HepG2 (cell line): Measurements from ENCODE around the gene CCM2. TPM values are rescaled to one million over a fixed set of nuclear protein-coding genes. Genes with fewer than 3 reads are reported as not detected.

ENCODE experiments used
- EZH2 ChIP-seq: conservative IDR thresholded peaks from 2 replicates; pipeline ENCODE4 v1.6.1; 2012; ENCODE audit warnings: mild to moderate bottlenecking, low read depth, low read length, moderate library complexity
- GPN1 ChIP-seq: sonication (generic); formaldehyde crosslinking; IDR thresholded peaks from 2 replicates; pipeline ENCODE4 v1.5.1; 2020; ENCODE audit warnings: missing genetic modification reagents, borderline replicate concordance
- MZF1 ChIP-seq: sonication (generic); formaldehyde crosslinking; IDR thresholded peaks from 2 replicates; pipeline ENCODE4 v1.8.1; 2023; ENCODE audit warnings: mild to moderate bottlenecking, missing genetic modification reagents, borderline replicate concordance
- NR2F1 ChIP-seq, 2 experiments: fragments of 450-650 bp in 1 of 2; formaldehyde crosslinking in 1 of 2; IDR thresholded peaks; 2 replicates each; pipeline versions ENCODE4 v1.5.0 to v1.6.1; 2016 to 2020; ENCODE audit warnings: mild to moderate bottlenecking in 1 of 2, missing compliant biosample characterization in 1 of 2, missing genetic modification reagents in 1 of 2, moderate library complexity in 1 of 2
- RAD21 ChIP-seq: fragments of 450-650 bp; formaldehyde crosslinking; IDR thresholded peaks from 2 replicates; pipeline ENCODE4 v1.5.0; 2020; ENCODE audit warnings: mild to moderate bottlenecking
- RFXAP ChIP-seq: sonication (generic); formaldehyde crosslinking; IDR thresholded peaks from 2 replicates; pipeline ENCODE4 v1.4.0; 2020; ENCODE audit warnings: missing genetic modification reagents, borderline replicate concordance
- ZNF260 ChIP-seq: sonication (generic); formaldehyde crosslinking; IDR thresholded peaks from 2 replicates; pipeline ENCODE4 v1.4.0; 2020; ENCODE audit warnings: missing genetic modification reagents, low read depth, mild to moderate bottlenecking, borderline replicate concordance
- ZNF598 ChIP-seq: sonication (generic); formaldehyde crosslinking; IDR thresholded peaks from 2 replicates; pipeline ENCODE4 v1.5.1; 2020; ENCODE audit warnings: mild to moderate bottlenecking, missing genetic modification reagents, borderline replicate concordance
- ZNF644 ChIP-seq: IDR thresholded peaks from 2 replicates; pipeline ENCODE4 v1.6.1; 2016; ENCODE audit warnings: low read depth
- ZNF670 ChIP-seq: sonication (generic); formaldehyde crosslinking; IDR thresholded peaks from 2 replicates; pipeline ENCODE4 v1.8.0; 2022; ENCODE audit warnings: mild to moderate bottlenecking, missing genetic modification reagents, borderline replicate concordance
- polyA plus RNA-seq, 8 experiments: library from polyadenylated mRNA; depleted of rRNA in 3 of 8; stranded (reverse) in 7 of 8; unstranded in 1 of 8; fragments of >200 nt; fragmentation: Illumina TruSeq in 4 of 8; extraction: Trizol in 4 of 8; gene quantifications; 2 replicates each; pipeline versions ENCODE4 v1.2.1 to v1.2.3, GENCODE V29; 2011 to 2016; ENCODE audit warnings: low read depth in 4 of 8, missing spikeins in 1 of 8, mixed read lengths in 1 of 8; ENCODE audit not compliant: insufficient read depth in 1 of 8
- total RNA-seq, 5 experiments: library from RNA; depleted of rRNA; stranded (reverse); fragments of >200 nt; fragmentation: Illumina TruSeq; extraction: Trizol; gene quantifications; 2 replicates each; pipeline ENCODE4 v1.2.3, GENCODE V29; 2016; ENCODE audit warnings: low read depth in 1 of 5
- TF ChIP-seq, protein P1 (sequence below): sonication (generic); formaldehyde crosslinking; IDR thresholded peaks from 2 replicates; pipeline ENCODE4 v1.4.0; 2020; ENCODE audit warnings: mild to moderate bottlenecking, missing genetic modification reagents
- TF ChIP-seq, protein P2 (sequence below): IDR thresholded peaks from 2 replicates; pipeline ENCODE4 v1.6.1; 2018; ENCODE audit warnings: missing genetic modification reagents
- TF ChIP-seq, protein P3 (sequence below): sonication (generic); formaldehyde crosslinking; IDR thresholded peaks from 2 replicates; pipeline ENCODE4 v1.5.0; 2020; ENCODE audit warnings: missing genetic modification reagents
- TF ChIP-seq, protein P4 (sequence below): sonication (generic); formaldehyde crosslinking; IDR thresholded peaks from 2 replicates; pipeline ENCODE4 v1.4.0; 2020; ENCODE audit warnings: missing genetic modification reagents, borderline replicate concordance

The CCM2 gene
- total and polyA plus RNA-seq, 2 of the 13 experiments (the other 11 are each of a cell fraction or from before 2014, with no cell fraction given) = 13.7 to 15.8 TPM

DNA sequence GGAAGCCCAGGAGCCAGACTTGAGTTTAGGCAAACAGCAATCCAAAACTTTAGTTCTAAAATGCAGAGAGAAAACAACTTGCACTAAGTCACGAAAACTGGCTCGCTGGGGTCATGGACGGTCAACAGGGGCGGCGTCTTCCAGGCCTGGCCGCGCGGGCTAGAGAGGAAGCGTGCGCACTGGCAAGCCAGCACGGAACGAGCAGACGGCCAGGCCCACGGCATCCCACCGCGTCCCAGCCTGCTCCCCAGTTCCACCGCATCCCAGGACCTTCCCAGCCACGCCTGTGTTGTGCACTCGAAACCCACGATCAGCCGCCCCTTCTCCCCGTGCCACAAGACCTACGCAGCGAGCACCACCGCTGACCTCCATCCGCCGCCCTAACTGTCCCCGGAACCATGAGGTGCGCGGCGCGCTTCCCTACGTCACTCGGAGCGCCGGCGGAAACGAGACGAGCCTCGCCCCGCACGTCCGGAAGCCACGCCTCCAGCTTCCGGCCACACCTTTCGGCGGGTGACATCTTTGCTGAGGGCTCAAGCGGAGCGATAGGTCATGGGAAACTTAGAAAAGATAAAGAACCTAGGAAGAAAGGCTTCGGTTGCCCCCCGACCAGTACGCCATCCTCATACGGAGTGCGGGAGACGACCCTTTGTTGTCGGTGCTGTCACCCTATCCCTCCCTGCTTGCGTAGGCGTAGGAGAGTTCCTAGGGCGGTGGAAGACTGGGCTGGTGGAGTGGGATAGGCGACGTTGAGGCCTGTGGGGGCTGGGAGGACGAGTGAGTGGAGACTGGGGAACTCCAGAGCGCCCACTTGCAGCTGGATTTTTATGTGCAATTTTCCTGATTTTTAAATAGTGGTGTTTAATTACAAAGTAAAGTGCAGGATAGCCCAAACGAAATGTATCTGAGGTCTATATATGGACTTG lies 111.6 kb downstream of the CCM2 start, which contains the start of gene TBRG4 (continued):
- TF ChIP-seq, protein P1, sequence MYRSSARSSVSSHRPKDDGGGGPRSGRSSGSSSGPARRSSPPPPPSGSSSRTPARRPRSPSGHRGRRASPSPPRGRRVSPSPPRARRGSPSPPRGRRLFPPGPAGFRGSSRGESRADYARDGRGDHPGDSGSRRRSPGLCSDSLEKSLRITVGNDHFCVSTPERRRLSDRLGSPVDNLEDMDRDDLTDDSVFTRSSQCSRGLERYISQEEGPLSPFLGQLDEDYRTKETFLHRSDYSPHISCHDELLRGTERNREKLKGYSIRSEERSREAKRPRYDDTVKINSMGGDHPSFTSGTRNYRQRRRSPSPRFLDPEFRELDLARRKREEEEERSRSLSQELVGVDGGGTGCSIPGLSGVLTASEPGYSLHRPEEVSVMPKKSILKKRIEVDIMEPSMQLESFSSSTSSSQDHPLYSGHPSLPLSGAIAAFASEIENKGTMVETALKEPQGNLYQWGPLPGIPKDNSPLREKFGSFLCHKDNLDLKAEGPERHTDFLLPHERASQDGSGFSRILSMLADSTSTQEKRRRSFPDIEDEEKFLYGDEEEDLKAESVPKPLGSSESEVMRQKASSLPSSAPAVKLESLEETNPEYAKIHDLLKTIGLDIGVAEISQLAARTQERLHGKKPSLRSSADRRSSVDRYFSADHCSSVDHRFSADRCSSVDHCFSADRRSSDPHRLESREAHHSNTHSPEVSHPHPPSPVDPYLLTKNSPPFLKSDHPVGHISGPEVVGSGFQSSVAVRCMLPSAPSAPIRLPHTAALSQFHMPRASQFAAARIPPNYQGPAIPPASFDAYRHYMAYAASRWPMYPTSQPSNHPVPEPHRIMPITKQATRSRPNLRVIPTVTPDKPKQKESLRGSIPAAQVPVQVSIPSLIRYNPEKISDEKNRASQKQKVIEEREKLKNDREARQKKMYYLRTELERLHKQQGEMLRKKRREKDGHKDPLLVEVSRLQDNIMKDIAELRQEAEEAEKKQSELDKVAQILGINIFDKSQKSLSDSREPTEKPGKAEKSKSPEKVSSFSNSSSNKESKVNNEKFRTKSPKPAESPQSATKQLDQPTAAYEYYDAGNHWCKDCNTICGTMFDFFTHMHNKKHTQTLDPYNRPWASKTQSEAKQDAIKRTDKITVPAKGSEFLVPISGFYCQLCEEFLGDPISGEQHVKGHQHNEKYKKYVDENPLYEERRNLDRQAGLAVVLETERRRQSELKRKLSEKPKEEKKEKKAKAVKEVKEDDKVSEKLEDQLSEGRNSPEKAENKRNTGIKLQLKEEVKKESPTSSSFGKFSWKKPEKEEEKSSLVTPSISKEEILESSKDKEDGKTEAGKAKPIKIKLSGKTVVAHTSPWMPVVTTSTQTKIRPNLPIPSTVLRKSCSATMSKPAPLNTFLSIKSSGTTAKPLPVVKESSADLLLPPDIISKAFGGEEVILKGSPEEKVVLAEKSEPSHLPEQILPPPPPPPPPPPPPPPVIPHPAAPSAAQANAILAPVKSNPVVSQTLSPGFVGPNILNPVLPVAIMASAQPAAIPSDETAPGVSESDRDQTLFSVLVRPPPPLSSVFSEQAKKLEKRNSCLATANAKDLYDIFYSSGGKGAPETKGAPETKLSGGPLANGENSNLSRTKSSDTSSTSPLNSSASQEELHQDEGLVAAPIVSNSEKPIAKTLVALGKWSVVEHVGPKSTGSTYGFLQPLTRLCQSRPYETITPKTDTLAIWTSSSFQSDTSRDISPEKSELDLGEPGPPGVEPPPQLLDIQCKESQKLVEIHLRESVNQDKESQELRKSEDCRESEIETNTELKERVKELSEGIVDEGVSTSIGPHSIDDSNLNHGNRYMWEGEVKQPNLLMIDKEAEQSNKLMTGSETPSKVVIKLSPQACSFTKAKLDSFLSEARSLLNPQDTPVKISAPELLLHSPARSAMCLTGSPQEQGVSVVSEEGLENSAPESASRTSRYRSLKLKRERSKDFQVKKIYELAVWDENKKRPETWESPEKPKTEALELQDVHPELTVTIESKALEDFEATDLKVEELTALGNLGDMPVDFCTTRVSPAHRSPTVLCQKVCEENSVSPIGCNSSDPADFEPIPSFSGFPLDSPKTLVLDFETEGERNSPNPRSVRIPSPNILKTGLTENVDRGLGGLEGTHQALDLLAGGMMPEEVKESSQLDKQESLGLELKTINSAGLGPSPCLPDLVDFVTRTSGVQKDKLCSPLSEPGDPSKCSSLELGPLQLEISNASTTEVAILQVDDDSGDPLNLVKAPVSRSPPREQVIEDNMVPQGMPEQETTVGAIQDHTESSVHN = peak; percentile 92
- TF ChIP-seq ZNF260 (CRISPR knock-in tag) (no peak), RFXAP (CRISPR knock-in tag) (peak; percentile 84; the same call in 1 of the 2 replicates), ZNF598 (CRISPR knock-in tag) (0 out of 2 replicates have a peak, but pooled peaks have one; percentile 38), NR2F1 (CRISPR knock-in tag; IDR thresholded peaks at IDR 0.05) (peak; percentile 32 to 33; a peak in 2 of 4 replicates), ZNF644 (CRISPR knock-in tag) (peak; percentile 43), MZF1 (CRISPR knock-in tag) (no peak), RAD21 (CRISPR knock-in tag) (peak; percentile 43; the same call in 1 of the 2 replicates), ZNF670 (no peak), EZH2 (no peak), GPN1 (CRISPR knock-in tag) (peak; percentile 37; the same call in 1 of the 2 replicates)
- TF ChIP-seq, protein P2, sequence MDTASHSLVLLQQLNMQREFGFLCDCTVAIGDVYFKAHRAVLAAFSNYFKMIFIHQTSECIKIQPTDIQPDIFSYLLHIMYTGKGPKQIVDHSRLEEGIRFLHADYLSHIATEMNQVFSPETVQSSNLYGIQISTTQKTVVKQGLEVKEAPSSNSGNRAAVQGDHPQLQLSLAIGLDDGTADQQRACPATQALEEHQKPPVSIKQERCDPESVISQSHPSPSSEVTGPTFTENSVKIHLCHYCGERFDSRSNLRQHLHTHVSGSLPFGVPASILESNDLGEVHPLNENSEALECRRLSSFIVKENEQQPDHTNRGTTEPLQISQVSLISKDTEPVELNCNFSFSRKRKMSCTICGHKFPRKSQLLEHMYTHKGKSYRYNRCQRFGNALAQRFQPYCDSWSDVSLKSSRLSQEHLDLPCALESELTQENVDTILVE (CRISPR knock-in tag) = peak; percentile 18; the same call in 1 of the 2 replicates
- TF ChIP-seq, protein P3, sequence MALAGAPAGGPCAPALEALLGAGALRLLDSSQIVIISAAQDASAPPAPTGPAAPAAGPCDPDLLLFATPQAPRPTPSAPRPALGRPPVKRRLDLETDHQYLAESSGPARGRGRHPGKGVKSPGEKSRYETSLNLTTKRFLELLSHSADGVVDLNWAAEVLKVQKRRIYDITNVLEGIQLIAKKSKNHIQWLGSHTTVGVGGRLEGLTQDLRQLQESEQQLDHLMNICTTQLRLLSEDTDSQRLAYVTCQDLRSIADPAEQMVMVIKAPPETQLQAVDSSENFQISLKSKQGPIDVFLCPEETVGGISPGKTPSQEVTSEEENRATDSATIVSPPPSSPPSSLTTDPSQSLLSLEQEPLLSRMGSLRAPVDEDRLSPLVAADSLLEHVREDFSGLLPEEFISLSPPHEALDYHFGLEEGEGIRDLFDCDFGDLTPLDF (CRISPR knock-in tag) = peak; percentile 80
- TF ChIP-seq, protein P4, sequence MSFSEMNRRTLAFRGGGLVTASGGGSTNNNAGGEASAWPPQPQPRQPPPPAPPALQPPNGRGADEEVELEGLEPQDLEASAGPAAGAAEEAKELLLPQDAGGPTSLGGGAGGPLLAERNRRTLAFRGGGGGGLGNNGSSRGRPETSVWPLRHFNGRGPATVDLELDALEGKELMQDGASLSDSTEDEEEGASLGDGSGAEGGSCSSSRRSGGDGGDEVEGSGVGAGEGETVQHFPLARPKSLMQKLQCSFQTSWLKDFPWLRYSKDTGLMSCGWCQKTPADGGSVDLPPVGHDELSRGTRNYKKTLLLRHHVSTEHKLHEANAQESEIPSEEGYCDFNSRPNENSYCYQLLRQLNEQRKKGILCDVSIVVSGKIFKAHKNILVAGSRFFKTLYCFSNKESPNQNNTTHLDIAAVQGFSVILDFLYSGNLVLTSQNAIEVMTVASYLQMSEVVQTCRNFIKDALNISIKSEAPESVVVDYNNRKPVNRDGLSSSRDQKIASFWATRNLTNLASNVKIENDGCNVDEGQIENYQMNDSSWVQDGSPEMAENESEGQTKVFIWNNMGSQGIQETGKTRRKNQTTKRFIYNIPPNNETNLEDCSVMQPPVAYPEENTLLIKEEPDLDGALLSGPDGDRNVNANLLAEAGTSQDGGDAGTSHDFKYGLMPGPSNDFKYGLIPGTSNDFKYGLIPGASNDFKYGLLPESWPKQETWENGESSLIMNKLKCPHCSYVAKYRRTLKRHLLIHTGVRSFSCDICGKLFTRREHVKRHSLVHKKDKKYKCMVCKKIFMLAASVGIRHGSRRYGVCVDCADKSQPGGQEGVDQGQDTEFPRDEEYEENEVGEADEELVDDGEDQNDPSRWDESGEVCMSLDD (CRISPR knock-in tag) = peak; percentile 69; the same call in 1 of the 2 replicates
